GM23248 (cell line): ENCODE results near the gene LRP5. TPM values are rescaled to one million over a fixed set of nuclear protein-coding genes. Genes with fewer than 3 reads are reported as not detected.

Experiments used
- DNase-seq: peaks from one replicate; pipeline ENCODE4 v3.0.0-alpha.2; 2015
- H2AFZ ChIP-seq: fragments of 200-600 bp; sonication (generic); 2 replicates; pipeline ENCODE4 v1.6.1; 2016; ENCODE audit warnings: antibody characterized with exemption
- H3F3A ChIP-seq: fragments of 200-600 bp; sonication (generic); 2 replicates; pipeline ENCODE4 v1.6.1; 2016; ENCODE audit warnings: mild to moderate bottlenecking, antibody characterized with exemption, mixed run types; ENCODE audit not compliant: insufficient read depth
- H3K27ac ChIP-seq: fragments of 200-600 bp; sonication (generic); 2 replicates; pipeline ENCODE4 v1.5.1; 2016; ENCODE audit warnings: mild to moderate bottlenecking
- H3K27me3 ChIP-seq: fragments of 200-600 bp; sonication (generic); replicated peaks from 2 replicates; pipeline ENCODE4 v1.6.1; 2016; ENCODE audit warnings: mild to moderate bottlenecking; ENCODE audit not compliant: insufficient read depth
- H3K36me3 ChIP-seq: fragments of 200-600 bp; sonication (generic); 2 replicates; pipeline ENCODE4 v1.6.1; 2016; ENCODE audit warnings: low read depth, mild to moderate bottlenecking
- H3K4me1 ChIP-seq: fragments of 200-600 bp; sonication (generic); 2 replicates; pipeline ENCODE4 v1.6.1; 2016; ENCODE audit warnings: mild to moderate bottlenecking; ENCODE audit not compliant: insufficient read depth
- H3K4me2 ChIP-seq: fragments of 200-600 bp; sonication (generic); one replicate; pipeline ENCODE4 v1.6.1; 2016; ENCODE audit warnings: mild to moderate bottlenecking; ENCODE audit not compliant: unreplicated experiment
- H3K4me3 ChIP-seq: fragments of 200-600 bp; sonication (generic); 2 replicates; pipeline ENCODE4 v1.5.1; 2016; ENCODE audit warnings: mild to moderate bottlenecking
- H3K79me2 ChIP-seq: fragments of 200-600 bp; sonication (generic); 2 replicates; pipeline ENCODE4 v1.6.1; 2016; ENCODE audit warnings: mild to moderate bottlenecking; ENCODE audit not compliant: insufficient read depth
- H3K9ac ChIP-seq: fragments of 200-600 bp; sonication (generic); 2 replicates; pipeline ENCODE4 v1.6.1; 2016; ENCODE audit warnings: mild to moderate bottlenecking
- H3K9me2 ChIP-seq: fragments of 200-600 bp; sonication (generic); 2 replicates; pipeline ENCODE4 v1.6.1; 2016; ENCODE audit warnings: mixed run types, mild to moderate bottlenecking, moderate library complexity; ENCODE audit not compliant: insufficient read depth
- H3K9me3 ChIP-seq: fragments of 200-600 bp; sonication (generic); one replicate; pipeline ENCODE4 v1.6.1; 2017; ENCODE audit warnings: low read depth
- H4K20me1 ChIP-seq: fragments of 200-600 bp; sonication (generic); 2 replicates; pipeline ENCODE4 v1.6.0; 2016; ENCODE audit not compliant: insufficient read depth
- EZH2 ChIP-seq: fragments of 200-600 bp; sonication (generic); IDR thresholded peaks from 2 replicates; pipeline ENCODE4 v1.6.1; 2018; ENCODE audit warnings: antibody characterized with exemption, mild to moderate bottlenecking; ENCODE audit not compliant: insufficient read depth, poor library complexity, severe bottlenecking
- EZH2phosphoT487 ChIP-seq: fragments of 200-600 bp; sonication (generic); IDR thresholded peaks from 2 replicates; pipeline ENCODE4 v1.6.1; 2018; ENCODE audit warnings: antibody characterized with exemption, moderate library complexity, mild to moderate bottlenecking, low read depth; ENCODE audit not compliant: insufficient read depth
- WGBS, 2 experiments: methylation state at CpG; one replicate each; pipeline ENCODE4 v1.1.6; 2015 to 2017; ENCODE audit warnings: low lambda C conversion rate in 2 of 2, low coverage in 1 of 2; ENCODE audit errors: missing lambda C conversion rate in 2 of 2; 5-methylcytosine and 5-hydroxymethylcytosine counted together
- in situ Hi-C: fragments of 300-500 bp; cut with MboI; formaldehyde crosslinking; loops from 2 replicates; pipeline ENCODE4 v1.15.0; 2020
- polyA plus RNA-seq: library from polyadenylated mRNA; unstranded; fragments of >200 nt; fragmentation: Nextera tagmentation; extraction: Ambion mirVana; gene quantifications from 2 replicates; pipeline ENCODE4 v1.2.1, GENCODE V29; 2016
- total RNA-seq: library from RNA; depleted of rRNA; stranded (reverse); fragments of >200 nt; shearing (Covaris generic); gene quantifications from 2 replicates; pipeline ENCODE4 v1.2.3, GENCODE V29; 2014

Gene LRP5
- total and polyA plus RNA-seq, 2 experiments from 2014 or later: 3.0 TPM

GRCh38 chr11:68302670-68303069, 9.7 kb upstream of the LRP5 start:
- Histone ChIP-seq H3F3A (no peaks in the 10 kb centered on the region), H3K27ac (no peak overlapping the region), H3K79me2 (no peaks in the 10 kb centered on the region), H4K20me1 (no peaks in the 10 kb centered on the region), H3K4me3 (no peak overlapping the region), H2AFZ (no peak overlapping the region), H3K4me1 (no peaks in the 10 kb centered on the region), H3K4me2 (no peak overlapping the region), H3K9me3 (no peaks in the 10 kb centered on the region), H3K9me2 (no peaks in the 10 kb centered on the region), H3K27me3 (no peaks in the 10 kb centered on the region), H3K36me3 (no peaks in the 10 kb centered on the region), H3K9ac (no peak overlapping the region)
- TF ChIP-seq EZH2phosphoT487 (no peak), EZH2 (no peak)
- in situ Hi-C loops: no loop called here
- 65 to 70% methylated on average over 4 to 7 of the region's 7 CpGs for WGBS, 2 experiments
- DNase-seq: peak; percentile 59

GRCh38 chr11:68303083-68303482, 9.3 kb upstream of the LRP5 start:
- Histone ChIP-seq H3K4me2 (no peak overlapping the region), H3K36me3 (no peaks in the 10 kb centered on the region), H3F3A (no peaks in the 10 kb centered on the region), H2AFZ (no peak overlapping the region), H3K27me3 (no peaks in the 10 kb centered on the region), H3K27ac (no peak overlapping the region), H3K79me2 (no peaks in the 10 kb centered on the region), H4K20me1 (no peaks in the 10 kb centered on the region), H3K9me2 (no peaks in the 10 kb centered on the region), H3K9me3 (no peaks in the 10 kb centered on the region), H3K4me1 (no peaks in the 10 kb centered on the region), H3K4me3 (no peak overlapping the region), H3K9ac (no peak overlapping the region)
- no peak for TF ChIP-seq EZH2phosphoT487
- TF ChIP-seq EZH2: no peak
- in situ Hi-C loops: no loop called here
- 70 to 76% methylated on average over 2 of the region's 2 CpGs for WGBS, 2 experiments
- no peak for DNase-seq

GRCh38 chr11:68303982-68304780, 8.2 kb upstream of the LRP5 start:
- Histone ChIP-seq H2AFZ (no peak overlapping the region), H3K9ac (no peak overlapping the region), H3K79me2 (no peaks in the 10 kb centered on the region), H3K4me3 (no peak overlapping the region), H3K9me2 (no peaks in the 10 kb centered on the region), H3K27me3 (no peaks in the 10 kb centered on the region), H3K36me3 (no peaks in the 10 kb centered on the region), H4K20me1 (no peaks in the 10 kb centered on the region), H3F3A (no peaks in the 10 kb centered on the region), H3K4me2 (no peak overlapping the region), H3K27ac (no peak overlapping the region), H3K9me3 (no peaks in the 10 kb centered on the region), H3K4me1 (no peaks in the 10 kb centered on the region)
- DNase-seq: no peak
- in situ Hi-C loops: no loop called here
- WGBS, 2 experiments: 82 to 88% methylated on average over 7 of the region's 7 CpGs
- TF ChIP-seq EZH2phosphoT487: no peak
- no peak for TF ChIP-seq EZH2

GRCh38 chr11:68306636-68307035, 5.8 kb upstream of the LRP5 start:
- no peak for DNase-seq
- Histone ChIP-seq H3K9ac (no peak overlapping the region), H3K27ac (no peak overlapping the region), H3K4me2 (no peak overlapping the region), H3K36me3 (no peaks in the 10 kb centered on the region), H3K9me2 (no peaks in the 10 kb centered on the region), H3K4me3 (no peak overlapping the region), H3K9me3 (no peaks in the 10 kb centered on the region), H2AFZ (no peak overlapping the region), H3F3A (no peaks in the 10 kb centered on the region), H3K79me2 (no peaks in the 10 kb centered on the region), H4K20me1 (no peaks in the 10 kb centered on the region), H3K27me3 (no peaks in the 10 kb centered on the region), H3K4me1 (no peaks in the 10 kb centered on the region)
- TF ChIP-seq EZH2phosphoT487 (no peak), EZH2 (no peak)
- WGBS, 2 experiments: 68 to 71% methylated on average over 3 of the region's 3 CpGs
- in situ Hi-C loops: no loop called here

- no peaks in the 10 kb centered on the region for H3K4me1 ChIP-seq
- no peaks in the 10 kb centered on the region for H3K79me2 ChIP-seq
- TF ChIP-seq EZH2 (no peak), EZH2phosphoT487 (no peak)
- H3K4me2 ChIP-seq: no peak overlapping the region
- DNase-seq: no peak
- in situ Hi-C loops: no loop called here
- H3K27me3 ChIP-seq: no peaks in the 10 kb centered on the region
- no peak overlapping the region for H3K27ac ChIP-seq
- H3K4me3 ChIP-seq: no peak overlapping the region
- H2AFZ ChIP-seq: no peak overlapping the region
- no peaks in the 10 kb centered on the region for H3F3A ChIP-seq
- no peak overlapping the region for H3K9ac ChIP-seq
- WGBS, 2 experiments: 83 to 84% methylated on average over 11 of the region's 11 CpGs
- H4K20me1 ChIP-seq: no peaks in the 10 kb centered on the region
- no peaks in the 10 kb centered on the region for H3K9me3 ChIP-seq
- H3K36me3 ChIP-seq: no peaks in the 10 kb centered on the region
- no peaks in the 10 kb centered on the region for H3K9me2 ChIP-seq
These were observed 4.3 kb upstream of the LRP5 start for GRCh38 chr11:68308068-68308467.
